Coronary artery (tissue), 2 donors: ENCODE measurements around the gene TSPAN13.

Experiments
- DNase-seq: peaks from one replicate; pipeline ENCODE4 v3.0.0-alpha.2; 2017; ENCODE audit warnings: low spot score
- H3K27ac ChIP-seq, 2 donors: fragments of 200-600 bp; sonication (generic); one replicate each; pipeline ENCODE4 v1.5.1; 2016 to 2019
- H3K4me3 ChIP-seq: fragments of 200-600 bp; sonication (generic); 2 replicates; pipeline ENCODE4 v1.5.1; 2016; ENCODE audit warnings: mild to moderate bottlenecking, moderate library complexity
- CTCF ChIP-seq: fragments of 200-600 bp; sonication (generic); IDR thresholded peaks from one replicate; pipeline ENCODE4 v1.5.1; 2019; ENCODE audit warnings: antibody characterized with exemption

Gene TSPAN13

GRCh38 chr7:16816824-16817223 lies 63.3 kb downstream of the TSPAN13 start:
- Histone ChIP-seq H3K27ac (peak overlapping the region in 1 of 2 donors; percentile 38), H3K4me3 (no peak overlapping the region)
- no peak for TF ChIP-seq CTCF
- no peak for DNase-seq

- Histone ChIP-seq H3K27ac (no peak overlapping the region), H3K4me3 (no peak overlapping the region)
- no peak for TF ChIP-seq CTCF
- no peak for DNase-seq
Measured at GRCh38 chr7:16817536-16817935, 64.0 kb downstream of the TSPAN13 start.

GRCh38 chr7:16818732-16819131 lies 65.2 kb downstream of the TSPAN13 start:
- DNase-seq: no peak
- no peak overlapping the region for H3K4me3 ChIP-seq
- no peak overlapping the region for H3K27ac ChIP-seq
- no peak for TF ChIP-seq CTCF

GRCh38 chr7:16822029-16822428 lies 68.5 kb downstream of the TSPAN13 start:
- TF ChIP-seq CTCF: no peak
- Histone ChIP-seq H3K27ac (no peak overlapping the region), H3K4me3 (no peak overlapping the region)
- no peak for DNase-seq

- TF ChIP-seq CTCF: no peak
- no peak overlapping the region for H3K4me3 ChIP-seq
- H3K27ac ChIP-seq: no peak overlapping the region
- no peak for DNase-seq
Measured at GRCh38 chr7:16826060-16826459, 72.5 kb downstream of the TSPAN13 start.

GRCh38 chr7:16833373-16833772 lies 79.8 kb downstream of the TSPAN13 start:
- TF ChIP-seq CTCF: no peak
- no peak for DNase-seq
- H3K4me3 ChIP-seq: no peak overlapping the region
- no peak overlapping the region for H3K27ac ChIP-seq
